ENCODE results near the gene LCAT. TPM values are rescaled to one million over a fixed set of nuclear protein-coding genes. Genes with fewer than 3 reads are reported as not detected.

Gene LCAT
- total RNA-seq, 1 experiment from 2014 or later, result 17.8 TPM

- H3K27ac ChIP-seq (ENCODE audit: insufficient read length, low read depth, low read length), result no peak overlapping the region
- no peak overlapping the region for H2BK20ac ChIP-seq (ENCODE audit: low read depth, low read length, poor library complexity, severe bottlenecking)
- no peak overlapping the region for H3K4me2 ChIP-seq (ENCODE audit: insufficient read depth, insufficient read length, low read length)
- H2BK12ac ChIP-seq (ENCODE audit: insufficient read length, low read depth, low read length), result no peak overlapping the region
- peak overlapping the region in 1 of 2 experiments; percentile 14; a peak in 2 of 5 replicates for H3K4me3 Mint-ChIP-seq
- no peak overlapping the region for H2BK15ac ChIP-seq (ENCODE audit: low read depth, low read length)
- no peak overlapping the region for H2BK120ac ChIP-seq (ENCODE audit: low read depth, low read length, poor library complexity, severe bottlenecking)
- H4K8ac ChIP-seq (replicated peaks; ENCODE audit: insufficient read length, low read depth, low read length), result no peak overlapping the region
- no peaks in the 10 kb centered on the region for H4K20me1 ChIP-seq (ENCODE audit: control insufficient read depth, insufficient read depth, insufficient read length)
- H3K23me2 ChIP-seq (ENCODE audit: insufficient read length, low read depth, low read length, poor library complexity, severe bottlenecking), result no peaks in the 10 kb centered on the region
- H3K27me3 ChIP-seq (ENCODE audit: insufficient read depth, low read length), result no peaks in the 10 kb centered on the region
- no peak overlapping the region for H3K14ac ChIP-seq (ENCODE audit: insufficient read depth, low read length)
- no peak overlapping the region for H3K18ac ChIP-seq (ENCODE audit: insufficient read length, low read depth, low read length)
- H3T11ph ChIP-seq (ENCODE audit: low read length), result no peak overlapping the region
- H3K9ac ChIP-seq (ENCODE audit: extremely low read depth, insufficient read length, low read length), result no peak overlapping the region
- H2AFZ ChIP-seq (ENCODE audit: low read length), result no peak overlapping the region
- H3K23ac ChIP-seq (ENCODE audit: insufficient read length, low read depth, low read length), result no peak overlapping the region
- H3K9me3 Mint-ChIP-seq, result no peaks in the 10 kb centered on the region
- H3K4me1 ChIP-seq (ENCODE audit: insufficient read depth, low read length), result no peaks in the 10 kb centered on the region
- no peak overlapping the region for H2AK5ac ChIP-seq (ENCODE audit: insufficient read length, low read length)
- H3K9me3 ChIP-seq (ENCODE audit: control insufficient read depth, low read depth, low read length), result no peaks in the 10 kb centered on the region
- H2BK5ac ChIP-seq (ENCODE audit: insufficient read length, low read length), result no peak overlapping the region
- no peaks in the 10 kb centered on the region for H3K27me3 Mint-ChIP-seq (ENCODE audit: low read depth)
- peak overlapping the region; percentile 61 to 85 (median 82); a peak in 3 of 7 replicates for H3K27ac Mint-ChIP-seq
- no peak overlapping the region for H4K91ac ChIP-seq (ENCODE audit: insufficient read length, low read depth, low read length)
- TF ChIP-seq, protein P1, sequence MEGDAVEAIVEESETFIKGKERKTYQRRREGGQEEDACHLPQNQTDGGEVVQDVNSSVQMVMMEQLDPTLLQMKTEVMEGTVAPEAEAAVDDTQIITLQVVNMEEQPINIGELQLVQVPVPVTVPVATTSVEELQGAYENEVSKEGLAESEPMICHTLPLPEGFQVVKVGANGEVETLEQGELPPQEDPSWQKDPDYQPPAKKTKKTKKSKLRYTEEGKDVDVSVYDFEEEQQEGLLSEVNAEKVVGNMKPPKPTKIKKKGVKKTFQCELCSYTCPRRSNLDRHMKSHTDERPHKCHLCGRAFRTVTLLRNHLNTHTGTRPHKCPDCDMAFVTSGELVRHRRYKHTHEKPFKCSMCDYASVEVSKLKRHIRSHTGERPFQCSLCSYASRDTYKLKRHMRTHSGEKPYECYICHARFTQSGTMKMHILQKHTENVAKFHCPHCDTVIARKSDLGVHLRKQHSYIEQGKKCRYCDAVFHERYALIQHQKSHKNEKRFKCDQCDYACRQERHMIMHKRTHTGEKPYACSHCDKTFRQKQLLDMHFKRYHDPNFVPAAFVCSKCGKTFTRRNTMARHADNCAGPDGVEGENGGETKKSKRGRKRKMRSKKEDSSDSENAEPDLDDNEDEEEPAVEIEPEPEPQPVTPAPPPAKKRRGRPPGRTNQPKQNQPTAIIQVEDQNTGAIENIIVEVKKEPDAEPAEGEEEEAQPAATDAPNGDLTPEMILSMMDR (conservative IDR thresholded peaks at IDR 0.05), result peak; percentile 37
- H3K79me1 ChIP-seq (ENCODE audit: insufficient read depth, low read depth, low read length, poor library complexity, severe bottlenecking), result no peaks in the 10 kb centered on the region
- no peak overlapping the region for H3K56ac ChIP-seq (ENCODE audit: insufficient read length, low read depth, low read length)
- no peak overlapping the region for H3K4ac ChIP-seq (ENCODE audit: low read depth, low read length)
- peaks cover 5 to 20% (median 14%) of the 10 kb centered on the region in 3 experiments for H3K36me3 Mint-ChIP-seq (ENCODE audit: insufficient read depth in 1 of 3, low read depth in 3 of 3)
- peaks cover 4 to 16% of the 10 kb centered on the region in 2 experiments; a peak in 2 of 4 replicates for H3K4me1 Mint-ChIP-seq
- DNase-seq, result no peak
- H3K79me2 ChIP-seq (ENCODE audit: insufficient read depth, low read length), result no peaks in the 10 kb centered on the region
- H4K5ac ChIP-seq (ENCODE audit: insufficient read length, low read depth, low read length), result no peak overlapping the region
- WGBS (ENCODE audit: extremely low coverage, insufficient read length, low lambda C conversion rate), result no CpG with 5 or more reads among the region's 13 CpGs
Observed at GRCh38 chr16:67926181-67926750, 17.7 kb downstream of the LCAT start.

Measured in H9 (cell line).